ENCODE measurements around the gene IER5L. TPM values are rescaled to one million over a fixed set of nuclear protein-coding genes. Genes with fewer than 3 reads are reported as not detected.

The IER5L gene
- total and polyA plus RNA-seq, 2 experiments from 2014 or later, result 38.0 to 39.7 TPM

DNA sequence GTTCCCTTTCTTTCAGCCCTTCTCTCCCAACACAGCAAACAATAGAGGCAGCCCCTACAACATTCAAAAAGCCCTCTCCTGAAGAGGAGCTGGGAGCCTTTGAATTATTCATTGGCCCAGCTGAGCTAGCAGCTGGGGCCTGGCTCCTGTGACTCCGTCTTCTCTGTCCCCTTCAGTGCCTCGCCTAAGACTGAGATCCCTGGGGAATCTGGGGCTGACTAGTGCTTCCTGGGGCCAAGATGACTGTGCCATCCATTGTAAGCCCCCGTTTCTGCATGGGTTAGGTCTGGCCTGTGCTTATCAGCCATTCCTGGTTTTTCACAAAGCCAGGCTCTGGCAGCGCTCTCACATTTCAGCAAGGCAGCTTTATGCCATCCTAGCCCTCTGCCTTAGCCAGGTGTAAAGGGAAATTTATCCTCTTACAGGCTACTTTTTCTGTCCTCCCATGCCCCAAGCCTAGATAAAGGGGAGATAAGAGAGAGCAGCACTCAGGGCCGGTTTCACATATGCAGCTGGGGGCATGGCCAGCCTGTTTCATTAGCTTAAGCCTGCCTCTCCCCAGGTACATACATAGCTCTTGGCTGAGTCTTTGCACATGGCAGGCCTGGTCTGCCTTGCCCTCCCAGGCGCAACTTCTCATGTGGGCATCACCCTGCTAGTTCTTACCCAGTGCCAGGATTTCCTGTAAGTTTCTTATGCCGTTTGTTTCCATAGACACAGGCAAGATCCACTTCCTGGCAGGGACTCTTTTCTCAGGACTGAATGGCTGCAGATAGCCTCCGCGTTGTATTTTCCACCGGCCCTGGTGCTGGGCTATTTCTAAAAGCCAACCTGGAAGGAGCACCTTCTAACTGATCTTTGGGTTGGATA, 51.1 kb downstream of the IER5L start:
- no peak overlapping the region for H3K27ac ChIP-seq
- no peaks in the 10 kb centered on the region for H3K27me3 ChIP-seq
- no peak overlapping the region for H3K4me3 ChIP-seq
- 70% methylated on average over 10 of the region's 10 CpGs for WGBS (ENCODE audit: low lambda C conversion rate, missing lambda C conversion rate)
- no peaks in the 10 kb centered on the region for H4K20me1 ChIP-seq (ENCODE audit: insufficient read depth, poor library complexity, severe bottlenecking)
- no peak for DNase-seq (ENCODE audit: low spot score)
- no peaks in the 10 kb centered on the region for H3K9me3 ChIP-seq (ENCODE audit: low read depth)
- peaks cover 3% of the 10 kb centered on the region for H3K4me1 ChIP-seq (ENCODE audit: insufficient read depth)
- H3K79me2 ChIP-seq, result no peaks in the 10 kb centered on the region
- H3K4me2 ChIP-seq, result no peak overlapping the region
- no peaks in the 10 kb centered on the region for H3K9me2 ChIP-seq (replicated peaks; ENCODE audit: insufficient read depth)
- no peak overlapping the region for H2AFZ ChIP-seq
- TF ChIP-seq EZH2 (IDR thresholded peaks at IDR 0.05; ENCODE audit: borderline replicate concordance) (no peak), EZH2phosphoT487 (IDR thresholded peaks at IDR 0.05; ENCODE audit: low read depth, severe bottlenecking, unreplicated experiment) (no peak)
- TF ChIP-seq, protein P1, sequence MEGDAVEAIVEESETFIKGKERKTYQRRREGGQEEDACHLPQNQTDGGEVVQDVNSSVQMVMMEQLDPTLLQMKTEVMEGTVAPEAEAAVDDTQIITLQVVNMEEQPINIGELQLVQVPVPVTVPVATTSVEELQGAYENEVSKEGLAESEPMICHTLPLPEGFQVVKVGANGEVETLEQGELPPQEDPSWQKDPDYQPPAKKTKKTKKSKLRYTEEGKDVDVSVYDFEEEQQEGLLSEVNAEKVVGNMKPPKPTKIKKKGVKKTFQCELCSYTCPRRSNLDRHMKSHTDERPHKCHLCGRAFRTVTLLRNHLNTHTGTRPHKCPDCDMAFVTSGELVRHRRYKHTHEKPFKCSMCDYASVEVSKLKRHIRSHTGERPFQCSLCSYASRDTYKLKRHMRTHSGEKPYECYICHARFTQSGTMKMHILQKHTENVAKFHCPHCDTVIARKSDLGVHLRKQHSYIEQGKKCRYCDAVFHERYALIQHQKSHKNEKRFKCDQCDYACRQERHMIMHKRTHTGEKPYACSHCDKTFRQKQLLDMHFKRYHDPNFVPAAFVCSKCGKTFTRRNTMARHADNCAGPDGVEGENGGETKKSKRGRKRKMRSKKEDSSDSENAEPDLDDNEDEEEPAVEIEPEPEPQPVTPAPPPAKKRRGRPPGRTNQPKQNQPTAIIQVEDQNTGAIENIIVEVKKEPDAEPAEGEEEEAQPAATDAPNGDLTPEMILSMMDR (IDR thresholded peaks at IDR 0.05; ENCODE audit: poor library complexity), result no peak
- H3K36me3 ChIP-seq (replicated peaks; ENCODE audit: insufficient read depth, low read depth), result no peaks in the 10 kb centered on the region

Other genes with a start within 250 kb of the IER5L start
- gene DOLK, start 230.7 kb downstream of the IER5L start, total RNA-seq, result 30.2 and 34.2 TPM in 2 replicates
- gene DOLK, start 230.7 kb downstream of the IER5L start, polyA plus RNA-seq, result 37.4 and 45.0 TPM in 2 replicates
- gene NUP188, start 230.6 kb downstream of the IER5L start, total RNA-seq, result 24.4 and 28.1 TPM in 2 replicates
- gene NUP188, start 230.6 kb downstream of the IER5L start, polyA plus RNA-seq, result 28.1 and 31.2 TPM in 2 replicates
- 68.3 and 85.4 TPM in 2 replicates for gene SH3GLB2, start 149.9 kb downstream of the IER5L start, total RNA-seq
- gene SH3GLB2, start 149.9 kb downstream of the IER5L start, polyA plus RNA-seq, result 124 and 189 TPM in 2 replicates
- 16.8 and 29.5 TPM in 2 replicates for gene MIGA2, start 141.6 kb downstream of the IER5L start, total RNA-seq
- gene MIGA2, start 141.6 kb downstream of the IER5L start, polyA plus RNA-seq, result 23.4 and 33.3 TPM in 2 replicates
- 16.2 and 23.8 TPM in 2 replicates for gene DOLPP1, start 97.2 kb downstream of the IER5L start, total RNA-seq
- gene DOLPP1, start 97.2 kb downstream of the IER5L start, polyA plus RNA-seq, result 17.2 and 20.6 TPM in 2 replicates
- gene CRAT, start 67.5 kb downstream of the IER5L start, total RNA-seq, result 39.3 and 40.4 TPM in 2 replicates
- gene CRAT, start 67.5 kb downstream of the IER5L start, polyA plus RNA-seq, result 59.4 and 64.6 TPM in 2 replicates
- 72.3 and 72.4 TPM in 2 replicates for gene PTPA, start 66.8 kb downstream of the IER5L start, total RNA-seq
- gene PTPA, start 66.8 kb downstream of the IER5L start, polyA plus RNA-seq, result 55.3 and 60.9 TPM in 2 replicates